Mesenchymal stem cell (in vitro differentiated cells and primary cell): Measurements from ENCODE around the gene FBXO21.

Experiments used
- DNase-seq: peaks from one replicate; pipeline ENCODE4 v3.0.0-alpha.2; 2013
- H2AFZ ChIP-seq: one replicate; pipeline ENCODE4 v1.6.1; 2013; ENCODE audit warnings: low read depth, mild to moderate bottlenecking, control low read depth, inconsistent platforms, low read length, moderate library complexity
- H2AK5ac ChIP-seq: 2 replicates; pipeline ENCODE4 v1.6.1; 2013; ENCODE audit warnings: low read length, moderate library complexity, mild to moderate bottlenecking, inconsistent platforms; ENCODE audit not compliant: severe bottlenecking
- H2BK120ac ChIP-seq: one replicate; pipeline ENCODE4 v1.6.1; 2013; ENCODE audit warnings: low read depth, mild to moderate bottlenecking, inconsistent platforms, low read length, moderate library complexity
- H2BK12ac ChIP-seq, 2 experiments: one replicate each; pipeline ENCODE4 v1.6.1; 2013; ENCODE audit warnings: inconsistent platforms in 2 of 2, low read length in 2 of 2, mild to moderate bottlenecking in 2 of 2, moderate library complexity in 2 of 2, control low read depth in 1 of 2
- H2BK15ac ChIP-seq: one replicate; pipeline ENCODE4 v1.6.1; 2013; ENCODE audit warnings: mild to moderate bottlenecking, low read depth, inconsistent platforms; ENCODE audit not compliant: poor library complexity, severe bottlenecking
- H2BK5ac ChIP-seq: 2 replicates; pipeline ENCODE4 v1.6.1; 2013; ENCODE audit warnings: low read depth, mild to moderate bottlenecking, low read length, control low read depth, inconsistent platforms; ENCODE audit not compliant: poor library complexity, severe bottlenecking
- H3K14ac ChIP-seq, 2 experiments: one replicate each; pipeline ENCODE4 v1.6.1; 2013; ENCODE audit warnings: inconsistent platforms in 2 of 2, low read length in 2 of 2, control low read depth in 1 of 2, mild to moderate bottlenecking in 1 of 2, moderate library complexity in 1 of 2
- H3K18ac ChIP-seq, 2 experiments: one replicate each; pipeline ENCODE4 v1.6.1; 2013; ENCODE audit warnings: inconsistent platforms in 2 of 2, low read length in 2 of 2, control low read depth in 1 of 2, low read depth in 1 of 2, mild to moderate bottlenecking in 1 of 2
- H3K23ac ChIP-seq, 2 experiments: one replicate each; pipeline ENCODE4 v1.6.1; 2013; ENCODE audit warnings: inconsistent platforms in 2 of 2, low read length in 2 of 2, mild to moderate bottlenecking in 2 of 2, moderate library complexity in 2 of 2, control low read depth in 1 of 2
- H3K27ac ChIP-seq: 2 replicates; pipeline ENCODE4 v1.5.1; 2013; ENCODE audit warnings: mild to moderate bottlenecking, moderate library complexity, low read length, control low read depth, inconsistent platforms; ENCODE audit not compliant: poor library complexity, severe bottlenecking
- H3K27me3 ChIP-seq, 2 experiments: 2 replicates each; pipeline versions ENCODE4 v1.6.1 to v1.7.0; 2013; ENCODE audit warnings: low read length in 2 of 2, mild to moderate bottlenecking in 2 of 2, moderate library complexity in 2 of 2, control low read depth in 1 of 2, inconsistent platforms in 1 of 2; ENCODE audit not compliant: control insufficient read depth in 1 of 2, insufficient read depth in 1 of 2
- H3K36me3 ChIP-seq, 2 experiments: 2 replicates each; pipeline versions ENCODE4 v1.6.1 to v1.7.0; 2013; ENCODE audit warnings: low read length in 2 of 2, control low read depth in 1 of 2, inconsistent platforms in 1 of 2, low read depth in 1 of 2, mild to moderate bottlenecking in 1 of 2; ENCODE audit not compliant: insufficient read depth in 2 of 2, control insufficient read depth in 1 of 2
- H3K4ac ChIP-seq, 2 experiments: one replicate each; pipeline ENCODE4 v1.6.1; 2013; ENCODE audit warnings: inconsistent platforms in 2 of 2, low read length in 2 of 2, mild to moderate bottlenecking in 2 of 2, moderate library complexity in 2 of 2, control low read depth in 1 of 2, low read depth in 1 of 2
- H3K4me1 ChIP-seq: 2 replicates; pipeline ENCODE4 v1.6.1; 2013; ENCODE audit warnings: low read depth, low read length, control low read depth; ENCODE audit not compliant: control insufficient read depth, insufficient read depth
- H3K4me2 ChIP-seq: 2 replicates; pipeline ENCODE4 v1.6.1; 2013; ENCODE audit warnings: low read length, mild to moderate bottlenecking, inconsistent platforms; ENCODE audit not compliant: poor library complexity, severe bottlenecking
- H3K4me3 ChIP-seq, 2 experiments: 2 replicates each; pipeline versions ENCODE4 v1.5.1 to v1.7.0; 2013; ENCODE audit warnings: low read length in 2 of 2, mild to moderate bottlenecking in 2 of 2, control low read depth in 1 of 2, low read depth in 1 of 2; ENCODE audit not compliant: insufficient read depth in 1 of 2
- H3K79me1 ChIP-seq: replicated peaks from 2 replicates; pipeline ENCODE4 v1.6.1; 2013; ENCODE audit warnings: mild to moderate bottlenecking, control low read depth, low read length, inconsistent platforms; ENCODE audit not compliant: poor library complexity, severe bottlenecking
- H3K9ac ChIP-seq: 2 replicates; pipeline ENCODE4 v1.7.0; 2013; ENCODE audit warnings: mild to moderate bottlenecking, low read length, moderate library complexity
- H3K9me3 ChIP-seq: 2 replicates; pipeline ENCODE4 v1.7.0; 2013; ENCODE audit warnings: mild to moderate bottlenecking, low read length; ENCODE audit not compliant: control insufficient read depth
- H4K8ac ChIP-seq: one replicate; pipeline ENCODE4 v1.6.1; 2013; ENCODE audit warnings: inconsistent platforms, mild to moderate bottlenecking, low read length, moderate library complexity
- H4K91ac ChIP-seq: one replicate; pipeline ENCODE4 v1.6.1; 2013; ENCODE audit warnings: mild to moderate bottlenecking, low read length, inconsistent platforms
- WGBS: methylation state at CpG from one replicate; pipeline ENCODE4 v1.1.7; 2013; ENCODE audit warnings: mixed read lengths; 5-methylcytosine and 5-hydroxymethylcytosine counted together

The FBXO21 gene

DNA sequence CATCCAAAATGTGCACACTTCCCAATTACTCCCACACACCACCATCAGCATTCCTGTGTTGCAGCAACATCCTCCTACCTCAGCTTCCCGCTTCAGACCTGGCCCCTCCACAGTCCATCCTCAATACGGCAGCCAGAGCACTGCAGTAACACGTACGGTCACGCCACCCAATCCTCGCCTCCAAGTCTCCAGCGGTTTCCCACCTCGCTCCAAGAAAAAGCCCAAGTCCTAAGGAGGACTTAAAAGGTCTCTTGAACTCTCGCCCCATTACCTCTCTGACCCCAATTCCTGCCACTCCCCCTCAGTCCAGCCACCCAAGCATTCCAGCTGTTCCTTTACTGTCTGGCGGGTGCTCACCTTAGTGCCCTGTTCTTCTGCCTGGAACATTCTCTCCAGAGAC lies 12.0 kb downstream of the FBXO21 start:
- peaks cover 7% of the 10 kb centered on the region for H3K9me3 ChIP-seq
- H3K4me2 ChIP-seq: no peak overlapping the region
- H3K18ac ChIP-seq: no peak overlapping the region
- DNase-seq: no peak
- no peak overlapping the region for H2AK5ac ChIP-seq
- H3K4me3 ChIP-seq: no peak overlapping the region
- WGBS: 99% methylated on average over 10 of the region's 10 CpGs
- H2BK15ac ChIP-seq: no peak overlapping the region
- H3K14ac ChIP-seq: no peak overlapping the region
- H2AFZ ChIP-seq: no peak overlapping the region
- no peak overlapping the region for H3K4ac ChIP-seq
- H2BK12ac ChIP-seq: peak overlapping the region in 1 of 2 experiments; percentile 7
- no peak overlapping the region for H3K23ac ChIP-seq
- no peak overlapping the region for H2BK120ac ChIP-seq
- H4K8ac ChIP-seq: no peak overlapping the region
- peaks cover 31 to 87% of the 10 kb centered on the region in 2 experiments for H3K36me3 ChIP-seq
- H3K27me3 ChIP-seq: no peaks in the 10 kb centered on the region
- peaks cover 27% of the 10 kb centered on the region for H3K79me1 ChIP-seq
- H2BK5ac ChIP-seq: no peak overlapping the region
- H3K4me1 ChIP-seq: no peaks in the 10 kb centered on the region
- H4K91ac ChIP-seq: no peak overlapping the region
- H3K9ac ChIP-seq: no peak overlapping the region
- no peak overlapping the region for H3K27ac ChIP-seq

DNA sequence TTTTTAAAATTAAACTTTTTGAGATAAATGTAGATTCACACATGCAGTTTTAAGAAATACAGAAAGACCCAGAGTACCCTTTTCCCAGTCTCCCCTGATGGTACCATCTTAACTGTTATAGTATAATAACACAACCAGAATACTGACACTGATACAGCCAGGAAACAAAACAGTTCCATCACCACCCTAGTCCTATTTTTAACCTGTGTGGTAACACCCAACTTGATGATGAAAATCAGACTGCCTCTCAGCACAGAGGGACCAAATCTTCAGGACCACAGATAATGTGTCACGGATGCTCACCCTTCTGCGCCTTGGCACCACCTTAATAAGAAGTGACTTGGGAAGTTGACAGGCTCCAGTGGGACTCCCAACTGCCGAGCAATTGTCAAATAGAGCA lies 18.1 kb downstream of the FBXO21 start:
- no peaks in the 10 kb centered on the region for H3K4me1 ChIP-seq
- no peak overlapping the region for H4K91ac ChIP-seq
- H2BK15ac ChIP-seq: no peak overlapping the region
- peaks cover 36 to 87% of the 10 kb centered on the region in 2 experiments for H3K36me3 ChIP-seq
- no peak overlapping the region for H3K18ac ChIP-seq
- 96% methylated on average over 3 of the region's 3 CpGs for WGBS
- no peak overlapping the region for H2BK120ac ChIP-seq
- no peak overlapping the region for H3K27ac ChIP-seq
- no peaks in the 10 kb centered on the region for H3K9me3 ChIP-seq
- no peak for DNase-seq
- no peak overlapping the region for H3K4ac ChIP-seq
- H3K79me1 ChIP-seq: peaks cover 26% of the 10 kb centered on the region
- H2AK5ac ChIP-seq: no peak overlapping the region
- no peak overlapping the region for H3K4me2 ChIP-seq
- no peak overlapping the region for H4K8ac ChIP-seq
- H2AFZ ChIP-seq: no peak overlapping the region
- H3K14ac ChIP-seq: no peak overlapping the region
- no peaks in the 10 kb centered on the region for H3K27me3 ChIP-seq
- H3K4me3 ChIP-seq: no peak overlapping the region
- H2BK5ac ChIP-seq: no peak overlapping the region
- no peak overlapping the region for H3K9ac ChIP-seq
- H3K23ac ChIP-seq: no peak overlapping the region
- H2BK12ac ChIP-seq: no peak overlapping the region

DNA sequence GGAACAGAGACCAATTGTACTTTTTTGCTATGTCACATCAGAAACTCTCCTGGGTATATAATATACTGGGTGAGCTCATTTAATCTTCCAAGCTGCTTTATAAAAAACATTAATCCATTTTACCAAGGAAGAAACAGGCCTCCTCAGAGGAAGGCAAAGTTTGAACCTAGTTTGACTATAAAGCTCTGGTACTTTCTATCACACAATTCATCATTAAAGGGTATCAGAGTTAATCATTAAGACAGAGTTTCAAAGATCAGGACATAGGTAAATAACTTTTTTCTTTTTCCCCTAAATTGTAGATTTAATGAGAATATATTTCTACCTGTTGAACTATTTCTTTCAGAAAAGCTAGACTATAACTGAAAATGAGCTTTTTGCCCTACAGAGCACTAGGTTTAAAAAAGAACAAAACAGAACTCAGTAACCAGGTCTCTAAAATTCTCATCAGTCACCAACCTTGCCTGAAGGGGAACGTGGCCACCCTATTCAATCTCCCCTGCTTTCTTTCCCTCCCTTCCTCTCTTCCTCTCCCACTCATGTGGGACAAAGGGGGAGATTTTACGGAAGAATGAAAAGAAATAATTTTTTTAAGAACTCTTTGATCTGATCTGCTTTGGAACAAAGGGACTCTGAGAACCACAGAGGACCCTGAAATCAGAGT lies 18.6 kb downstream of the FBXO21 start:
- Histone ChIP-seq H2AFZ (no peak overlapping the region), H3K27me3 (no peaks in the 10 kb centered on the region), H3K4me3 (no peak overlapping the region), H2BK12ac (no peak overlapping the region), H3K23ac (no peak overlapping the region), H2AK5ac (no peak overlapping the region), H3K4me1 (no peaks in the 10 kb centered on the region), H3K36me3 (peaks cover 38 to 87% of the 10 kb centered on the region in 2 experiments), H3K9ac (no peak overlapping the region), H3K9me3 (no peaks in the 10 kb centered on the region), H2BK15ac (no peak overlapping the region), H3K4me2 (no peak overlapping the region), H3K79me1 (peaks cover 31% of the 10 kb centered on the region), H3K18ac (no peak overlapping the region), H2BK120ac (no peak overlapping the region), H4K8ac (no peak overlapping the region), H2BK5ac (no peak overlapping the region), H4K91ac (no peak overlapping the region), H3K14ac (no peak overlapping the region), H3K4ac (no peak overlapping the region), H3K27ac (no peak overlapping the region)
- WGBS: 100% methylated on average over 1 of the region's 2 CpGs
- no peak for DNase-seq

DNA sequence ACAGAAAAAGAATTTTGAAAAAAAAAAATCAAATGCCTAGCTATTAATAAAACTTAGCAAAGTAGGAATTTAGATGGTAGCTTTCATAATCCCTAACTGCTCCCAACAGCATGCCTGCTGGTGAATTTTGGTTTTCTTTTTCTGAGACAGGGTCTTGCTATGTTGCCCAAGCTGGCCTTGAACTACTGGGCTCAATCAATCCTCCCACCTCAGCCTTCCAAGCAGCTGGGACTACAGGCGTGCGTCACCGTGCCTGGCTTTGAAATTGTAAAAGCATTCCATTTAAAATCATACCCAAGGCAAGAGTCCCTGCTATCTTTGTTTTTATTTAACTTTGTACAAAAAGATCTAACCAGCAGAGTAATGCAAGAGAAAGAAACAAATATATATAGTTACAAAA lies 20.7 kb downstream of the FBXO21 start:
- H3K9me3 ChIP-seq: no peaks in the 10 kb centered on the region
- WGBS: 100% methylated on average over 1 of the region's 3 CpGs
- peaks cover 43 to 85% of the 10 kb centered on the region in 2 experiments for H3K36me3 ChIP-seq
- H2AK5ac ChIP-seq: no peak overlapping the region
- no peak overlapping the region for H3K4me2 ChIP-seq
- H2BK12ac ChIP-seq: no peak overlapping the region
- no peak overlapping the region for H3K18ac ChIP-seq
- peaks cover 25% of the 10 kb centered on the region for H3K79me1 ChIP-seq
- no peak overlapping the region for H2BK5ac ChIP-seq
- H2BK15ac ChIP-seq: no peak overlapping the region
- H4K91ac ChIP-seq: no peak overlapping the region
- no peak overlapping the region for H2BK120ac ChIP-seq
- no peak overlapping the region for H2AFZ ChIP-seq
- no peak overlapping the region for H3K27ac ChIP-seq
- no peak overlapping the region for H3K14ac ChIP-seq
- DNase-seq: no peak
- H3K27me3 ChIP-seq: no peaks in the 10 kb centered on the region
- no peak overlapping the region for H4K8ac ChIP-seq
- H3K4me1 ChIP-seq: no peaks in the 10 kb centered on the region
- no peak overlapping the region for H3K4ac ChIP-seq
- H3K23ac ChIP-seq: no peak overlapping the region
- H3K4me3 ChIP-seq: no peak overlapping the region
- H3K9ac ChIP-seq: no peak overlapping the region
